ENCODE data around the gene BMP10. TPM values are rescaled to one million over a fixed set of nuclear protein-coding genes. Genes with fewer than 3 reads are reported as not detected.

Gene BMP10
- total and polyA plus RNA-seq, 2 of the 8 experiments (the other 6 are each of a cell fraction or from before 2014, with no cell fraction given): not detected

GRCh38 chr2:68829749-68830148 lies 41.4 kb downstream of the BMP10 start:
- no peaks in the 10 kb centered on the region for H3K79me1 ChIP-seq (ENCODE audit: low read depth, low read length)
- H3K4me2 ChIP-seq (ENCODE audit: insufficient read depth in 1 of 2, low read depth in 2 of 2, low read length in 2 of 2): no peak overlapping the region
- H3K18ac ChIP-seq (ENCODE audit: extremely low read depth, low read length): no peak overlapping the region
- no peak overlapping the region for H3K4me3 ChIP-seq (ENCODE audit: extremely low read depth in 1 of 4, insufficient read depth in 2 of 4, low read depth in 3 of 4, low read length in 4 of 4)
- no peak overlapping the region for H2BK120ac ChIP-seq (replicated peaks; ENCODE audit: low read depth, low read length)
- no peaks in the 10 kb centered on the region for H3K23me2 ChIP-seq (ENCODE audit: low read depth, low read length)
- H3K4me1 ChIP-seq (replicated peaks in 1 of 4; ENCODE audit: control insufficient read depth in 3 of 4, insufficient read depth in 4 of 4, low read length in 3 of 4): peaks cover 0 to 1% (median 0%) of the 10 kb centered on the region in 4 experiments; a peak in 1 of 7 replicates
- no peak overlapping the region for H3K23ac ChIP-seq (ENCODE audit: insufficient read length)
- no peaks in the 10 kb centered on the region for H3K36me3 ChIP-seq (ENCODE audit: control insufficient read depth in 2 of 4, insufficient read depth in 4 of 4, low read length in 3 of 4)
- 93% methylated on average over 2 of the region's 2 CpGs; no CpG with 5 or more reads in 1 of the 2 experiments for WGBS, 2 experiments (ENCODE audit: extremely low coverage in 1 of 2, insufficient coverage in 1 of 2, insufficient read length in 1 of 2, insufficient replicate concordance in 2 of 2, low coverage in 1 of 2, low lambda C conversion rate in 2 of 2, missing lambda C conversion rate in 1 of 2)
- no peaks in the 10 kb centered on the region for H3K9me3 ChIP-seq (ENCODE audit: insufficient read depth in 2 of 2, low read depth in 1 of 2, low read length in 1 of 2)
- ChIA-PET POLR2A (ENCODE audit: partially characterized antibody) (no interaction called here), CTCF (ENCODE audit: partially characterized antibody) (interaction anchor here (0.6 to 3.7 kb wide), 6 partner anchors 9 to 368 kb away, joined by 4 to 13 read pairs (median 4); no protein-coding TSS in a partner anchor)
- no peaks in the 10 kb centered on the region for H3K79me2 ChIP-seq (ENCODE audit: control insufficient read depth in 1 of 2, insufficient read depth in 2 of 2, low read length in 2 of 2)
- no peak overlapping the region for H2BK5ac ChIP-seq (ENCODE audit: low read depth, low read length)
- FAIRE-seq (no peak), DNase-seq (ENCODE audit: low read depth in 1 of 2, low spot score in 2 of 2) (no peak)
- no peak overlapping the region for H3K56ac ChIP-seq (replicated peaks; ENCODE audit: insufficient read length, low read depth, low read length)
- H4K91ac ChIP-seq (replicated peaks; ENCODE audit: insufficient read length, low read length): no peak overlapping the region
- H4K5ac ChIP-seq (ENCODE audit: insufficient read length, low read depth, low read length): no peak overlapping the region
- H2BK20ac ChIP-seq (ENCODE audit: low read length): no peak overlapping the region
- H2BK12ac ChIP-seq (ENCODE audit: low read depth, low read length): no peak overlapping the region
- H4K8ac ChIP-seq (ENCODE audit: extremely low read depth, insufficient read depth, low read length): no peak overlapping the region
- H3K14ac ChIP-seq (ENCODE audit: insufficient read length): no peak overlapping the region
- H2BK15ac ChIP-seq (ENCODE audit: low read length): no peak overlapping the region
- TF ChIP-seq EGR1 (IDR thresholded peaks at IDR 0.05; ENCODE audit: borderline replicate concordance, low read depth, low read length): no peak
- TF ChIP-seq CBX8 (IDR thresholded peaks at IDR 0.05; ENCODE audit: borderline replicate concordance, low read depth, low read length): no peak
- no peak for TF ChIP-seq NANOG (IDR thresholded peaks at IDR 0.05; ENCODE audit: insufficient read depth, low read depth, low read length, poor library complexity, severe bottlenecking)
- TF ChIP-seq CREB1 (IDR thresholded peaks at IDR 0.05): no peak
- no peak for TF ChIP-seq POLR2AphosphoS5 (IDR thresholded peaks at IDR 0.05; ENCODE audit: low read depth, low read length)
- no peak for TF ChIP-seq ZNF274 (IDR thresholded peaks at IDR 0.05; ENCODE audit: borderline replicate concordance, extremely low read depth, low read length)
- TF ChIP-seq BCL11A (IDR thresholded peaks at IDR 0.05; ENCODE audit: low read depth in 2 of 2, low read length in 2 of 2): no peak
- H3K27me3 ChIP-seq (replicated peaks in 1 of 4; ENCODE audit: control insufficient read depth in 3 of 4, extremely low read depth in 1 of 4, insufficient read depth in 3 of 4, low read length in 3 of 4): no peaks in the 10 kb centered on the region
- H2AFZ ChIP-seq (ENCODE audit: low read length): no peak overlapping the region
- H2AK5ac ChIP-seq (ENCODE audit: low read depth, low read length): no peak overlapping the region
- no peaks in the 10 kb centered on the region for H4K20me1 ChIP-seq (replicated peaks in 1 of 2; ENCODE audit: control insufficient read depth in 1 of 2, insufficient read depth in 2 of 2, low read length in 2 of 2)
- no peak overlapping the region for H3K4ac ChIP-seq (replicated peaks; ENCODE audit: insufficient read length, low read depth, low read length)
- no peak overlapping the region for H3K27ac ChIP-seq (ENCODE audit: low read depth, low read length)
- H3K9ac ChIP-seq (replicated peaks in 1 of 4; ENCODE audit: extremely low read depth in 1 of 4, low read depth in 3 of 4, low read length in 3 of 4): no peak overlapping the region
